ENCODE results near the gene CETP. TPM values are rescaled to one million over a fixed set of nuclear protein-coding genes. Genes with fewer than 3 reads are reported as not detected.
"Not testable (repeated sequence)": the region's sequence is repeated elsewhere in the genome, so short reads cannot be mapped to it uniquely, and the experiment has no call there.

The CETP gene
- total and polyA plus RNA-seq, 12 donors, result 0.15 to 2.1 (median 0.31) TPM; not detected in 3

GRCh38 chr16:57004387-57005250 lies 42.9 kb downstream of the CETP start:
- TF ChIP-seq, protein P1, sequence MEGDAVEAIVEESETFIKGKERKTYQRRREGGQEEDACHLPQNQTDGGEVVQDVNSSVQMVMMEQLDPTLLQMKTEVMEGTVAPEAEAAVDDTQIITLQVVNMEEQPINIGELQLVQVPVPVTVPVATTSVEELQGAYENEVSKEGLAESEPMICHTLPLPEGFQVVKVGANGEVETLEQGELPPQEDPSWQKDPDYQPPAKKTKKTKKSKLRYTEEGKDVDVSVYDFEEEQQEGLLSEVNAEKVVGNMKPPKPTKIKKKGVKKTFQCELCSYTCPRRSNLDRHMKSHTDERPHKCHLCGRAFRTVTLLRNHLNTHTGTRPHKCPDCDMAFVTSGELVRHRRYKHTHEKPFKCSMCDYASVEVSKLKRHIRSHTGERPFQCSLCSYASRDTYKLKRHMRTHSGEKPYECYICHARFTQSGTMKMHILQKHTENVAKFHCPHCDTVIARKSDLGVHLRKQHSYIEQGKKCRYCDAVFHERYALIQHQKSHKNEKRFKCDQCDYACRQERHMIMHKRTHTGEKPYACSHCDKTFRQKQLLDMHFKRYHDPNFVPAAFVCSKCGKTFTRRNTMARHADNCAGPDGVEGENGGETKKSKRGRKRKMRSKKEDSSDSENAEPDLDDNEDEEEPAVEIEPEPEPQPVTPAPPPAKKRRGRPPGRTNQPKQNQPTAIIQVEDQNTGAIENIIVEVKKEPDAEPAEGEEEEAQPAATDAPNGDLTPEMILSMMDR (IDR thresholded peaks at IDR 0.05), result no peak
- ATAC-seq (no peak), DNase-seq (no peak)
- 82 to 84% methylated on average over 15 of the region's 15 CpGs for WGBS, 2 donors
- intact Hi-C loops (cut with DNase I), result no loop called here
- no peaks in the 10 kb centered on the region for H3K9me3 ChIP-seq
- H3K27me3 ChIP-seq, result no peaks in the 10 kb centered on the region
- no peak overlapping the region for H3K4me3 ChIP-seq
- peak overlapping the region in 1 of 10 donors; percentile 18 for H3K27ac ChIP-seq
- peaks cover 6 to 38% (median 17%) of the 10 kb centered on the region in 9 donors for H3K4me1 ChIP-seq
- H3K36me3 ChIP-seq, result peaks cover 0 to 53% (median 0%) of the 10 kb centered on the region in 9 donors

GRCh38 chr16:57005597-57005996 lies 43.8 kb downstream of the CETP start:
- DNase-seq; H3K27ac ChIP-seq; intact Hi-C loops (cut with DNase I); H3K27me3 ChIP-seq; H3K4me3 ChIP-seq; ATAC-seq; H3K9me3 ChIP-seq: not testable (repeated sequence)
- peaks cover 0 to 33% (median 7%) of the 10 kb centered on the region in 9 donors for H3K4me1 ChIP-seq
- WGBS, 2 donors, result 71 to 81% methylated on average over 2 of the region's 2 CpGs
- H3K36me3 ChIP-seq, result peaks cover 0 to 53% (median 0%) of the 10 kb centered on the region in 9 donors

DNA sequence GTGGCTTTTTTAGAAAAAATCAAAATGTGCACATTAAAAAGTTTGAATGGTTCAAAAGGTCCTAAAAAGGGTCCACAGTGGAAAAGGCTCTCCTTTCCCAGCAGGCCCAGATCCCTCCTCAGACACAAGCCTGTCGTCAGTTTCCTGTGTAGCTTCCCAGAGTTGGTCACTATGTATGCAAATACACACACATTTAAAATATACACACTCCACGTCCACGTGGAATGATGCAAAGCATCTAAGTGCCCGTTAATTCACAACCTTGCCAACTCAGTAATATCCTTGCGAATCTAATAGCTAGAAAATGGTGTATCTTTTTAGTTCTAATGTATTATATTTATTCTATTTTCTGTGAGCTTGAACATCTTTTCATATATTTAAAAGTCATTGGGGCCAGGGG lies 45.3 kb downstream of the CETP start:
- no peak for ATAC-seq
- TF ChIP-seq, protein P1 (IDR thresholded peaks at IDR 0.05), result no peak
- DNase-seq, result no peak
- Histone ChIP-seq H3K4me1 (peaks cover 0 to 29% (median 0%) of the 10 kb centered on the region in 9 donors), H3K27me3 (no peaks in the 10 kb centered on the region), H3K36me3 (peaks cover 0 to 52% (median 0%) of the 10 kb centered on the region in 9 donors), H3K9me3 (no peaks in the 10 kb centered on the region), H3K27ac (no peak overlapping the region), H3K4me3 (no peak overlapping the region)
- intact Hi-C loops (cut with DNase I), result no loop called here
- 74 to 77% methylated on average over 5 of the region's 5 CpGs for WGBS, 2 donors

DNA sequence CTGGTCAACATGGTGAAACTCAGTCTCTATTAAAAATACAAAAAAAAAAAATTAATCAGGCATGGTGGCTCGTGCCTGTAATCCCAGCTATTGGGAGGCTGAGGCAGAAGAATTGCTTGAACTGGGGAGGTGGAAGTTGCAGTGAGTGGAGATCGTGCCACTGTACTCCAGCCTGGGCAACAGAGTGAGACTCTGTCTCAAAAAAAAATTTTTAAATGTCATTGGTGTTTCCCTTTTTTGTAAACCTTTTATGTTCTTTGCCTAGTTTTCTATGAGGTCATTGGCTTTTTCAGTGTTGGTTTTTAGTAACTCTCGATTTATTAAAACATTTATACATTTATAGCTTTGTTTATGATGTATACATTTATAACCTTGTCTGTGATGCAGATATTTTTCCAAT lies 45.8 kb downstream of the CETP start:
- no peak for ATAC-seq
- WGBS, 2 donors, result 93 to 94% methylated on average over 3 of the region's 3 CpGs

More for the DNA sequence above, 45.8 kb downstream of the CETP start:
- H3K4me1 ChIP-seq, result peaks cover 0 to 29% (median 0%) of the 10 kb centered on the region in 9 donors
- DNase-seq, result no peak
- no peak overlapping the region for H3K27ac ChIP-seq
- H3K36me3 ChIP-seq, result peaks cover 0 to 47% (median 0%) of the 10 kb centered on the region in 9 donors
- no peaks in the 10 kb centered on the region for H3K27me3 ChIP-seq
- no peak overlapping the region for H3K4me3 ChIP-seq
- intact Hi-C loops (cut with DNase I), result no loop called here
- TF ChIP-seq, protein P1 (IDR thresholded peaks at IDR 0.05), result no peak
- H3K9me3 ChIP-seq, result no peaks in the 10 kb centered on the region
